Mesothelial cell of epicardium (in vitro differentiated cells): Measurements from ENCODE around the gene RBMS3. TPM values are rescaled to one million over a fixed set of nuclear protein-coding genes. Genes with fewer than 3 reads are reported as not detected.

ENCODE experiments used
- DNase-seq, 2 experiments: peaks; one replicate each; pipeline ENCODE4 v3.0.0; 2021; ENCODE audit warnings: low spot score in 2 of 2; ENCODE audit not compliant: unreplicated experiment in 2 of 2
- H3K27ac Mint-ChIP-seq: 2 replicates; pipeline ENCODE4 v1.8.0; 2021; ENCODE audit warnings: mixed read lengths
- H3K27me3 Mint-ChIP-seq: 2 replicates; pipeline ENCODE4 v1.8.0; 2021; ENCODE audit warnings: low read depth, mixed read lengths
- H3K36me3 Mint-ChIP-seq: 2 replicates; pipeline ENCODE4 v1.8.0; 2021; ENCODE audit warnings: mixed read lengths
- H3K4me1 Mint-ChIP-seq: 2 replicates; pipeline ENCODE4 v1.8.0; 2021; ENCODE audit warnings: mixed read lengths
- H3K4me3 Mint-ChIP-seq: 2 replicates; pipeline ENCODE4 v1.8.0; 2021; ENCODE audit warnings: mild to moderate bottlenecking, moderate library complexity, mixed read lengths
- H3K9me3 Mint-ChIP-seq: 2 replicates; pipeline ENCODE4 v1.8.0; 2021; ENCODE audit warnings: mixed read lengths
- CTCF ChIP-seq: fragments of 200-600 bp; sonication (generic); IDR thresholded peaks from one replicate; pipeline ENCODE4 v1.5.0; 2021; ENCODE audit warnings: antibody characterized with exemption; ENCODE audit not compliant: unreplicated experiment
- total RNA-seq: library from RNA; stranded (reverse); gene quantifications from 3 replicates; pipeline ENCODE4 v1.2.1, GENCODE V29; 2021

RBMS3 gene
- total RNA-seq, 1 donor from 2014 or later, result 42.5 TPM

- Mint-ChIP-seq H3K4me3 (no peak overlapping the region), H3K27ac (peak overlapping the region; percentile 5), H3K27me3 (no peaks in the 10 kb centered on the region), H3K36me3 (peaks cover 16% of the 10 kb centered on the region), H3K9me3 (peaks cover 17% of the 10 kb centered on the region), H3K4me1 (peaks cover 29% of the 10 kb centered on the region)
- no peak for TF ChIP-seq CTCF
- DNase-seq, result no peak
Measured at GRCh38 chr3:29438580-29438979, 157.7 kb downstream of the RBMS3 start.

GRCh38 chr3:29440413-29441305, 159.8 kb downstream of the RBMS3 start:
- Mint-ChIP-seq H3K36me3 (peaks cover 20% of the 10 kb centered on the region), H3K4me3 (peak overlapping the region; percentile 78), H3K4me1 (peaks cover 29% of the 10 kb centered on the region), H3K27me3 (no peaks in the 10 kb centered on the region), H3K27ac (peak overlapping the region; percentile 92), H3K9me3 (peaks cover 20% of the 10 kb centered on the region)
- TF ChIP-seq CTCF, result no peak
- no peak for DNase-seq

- Mint-ChIP-seq H3K4me3 (no peak overlapping the region), H3K9me3 (peaks cover 20% of the 10 kb centered on the region), H3K36me3 (peaks cover 20% of the 10 kb centered on the region), H3K4me1 (peaks cover 29% of the 10 kb centered on the region), H3K27ac (peak overlapping the region; percentile 54), H3K27me3 (no peaks in the 10 kb centered on the region)
- TF ChIP-seq CTCF, result no peak
- no peak for DNase-seq
Measured at GRCh38 chr3:29441422-29441821, 160.6 kb downstream of the RBMS3 start.

GRCh38 chr3:29447946-29448627, 167.2 kb downstream of the RBMS3 start:
- H3K27me3 Mint-ChIP-seq, result no peaks in the 10 kb centered on the region
- peaks cover 10% of the 10 kb centered on the region for H3K36me3 Mint-ChIP-seq
- no peak for DNase-seq
- no peak overlapping the region for H3K4me3 Mint-ChIP-seq
- TF ChIP-seq CTCF, result no peak
- H3K4me1 Mint-ChIP-seq, result peaks cover 20% of the 10 kb centered on the region
- no peak overlapping the region for H3K27ac Mint-ChIP-seq
- peaks cover 7% of the 10 kb centered on the region for H3K9me3 Mint-ChIP-seq

- peaks cover 32% of the 10 kb centered on the region for H3K4me1 Mint-ChIP-seq
- DNase-seq, result no peak
- H3K9me3 Mint-ChIP-seq, result no peaks in the 10 kb centered on the region
- H3K27me3 Mint-ChIP-seq, result no peaks in the 10 kb centered on the region
- H3K36me3 Mint-ChIP-seq, result no peaks in the 10 kb centered on the region
- H3K27ac Mint-ChIP-seq, result no peak overlapping the region
- no peak overlapping the region for H3K4me3 Mint-ChIP-seq
- TF ChIP-seq CTCF, result no peak
Measured at GRCh38 chr3:29451920-29452319, 171.0 kb downstream of the RBMS3 start.
